Keratinocyte (primary cell): Measurements from ENCODE around the gene MANBA.

Source experiments
- EZH2 ChIP-seq: IDR thresholded peaks from one replicate; pipeline ENCODE4 v1.6.1; 2012; ENCODE audit warnings: inconsistent platforms, mild to moderate bottlenecking, low read length, moderate library complexity
- TF ChIP-seq, protein P1 (sequence below), 3 experiments: IDR thresholded peaks in 1 of 3; conservative IDR thresholded peaks in 1 of 3; optimal IDR thresholded peaks in 1 of 3; 2 replicates in 2 of 3; 3 replicates in 1 of 3; pipeline versions ENCODE3 to v1.5.1; 2011; ENCODE audit warnings: low read length in 3 of 3, mild to moderate bottlenecking in 3 of 3, moderate library complexity in 2 of 3, control low read depth in 1 of 3, inconsistent platforms in 1 of 3; ENCODE audit not compliant: insufficient read depth in 2 of 3; ENCODE audit errors: extremely low read depth in 1 of 3

DNA sequence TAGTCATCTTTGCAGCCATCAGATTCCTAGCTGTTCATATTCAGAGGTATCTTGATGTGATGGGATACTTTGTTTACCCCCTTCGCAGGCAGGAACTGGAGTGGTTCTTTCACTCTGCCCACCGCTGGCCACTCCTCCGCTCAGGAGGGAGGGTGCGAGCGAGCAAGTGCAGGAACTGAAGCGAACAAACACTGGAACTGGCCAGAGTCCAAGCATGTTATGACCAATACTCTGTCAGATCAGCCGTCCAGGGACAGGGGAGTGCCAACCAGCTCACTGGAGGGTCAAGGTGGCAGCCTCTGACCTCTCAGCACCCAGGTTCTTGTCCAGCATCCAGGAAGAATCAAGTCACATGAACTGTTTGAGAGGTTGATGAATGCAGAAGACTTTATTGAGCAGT is 18.0 kb upstream of the MANBA start:
- no peak for TF ChIP-seq EZH2
- TF ChIP-seq, protein P1, sequence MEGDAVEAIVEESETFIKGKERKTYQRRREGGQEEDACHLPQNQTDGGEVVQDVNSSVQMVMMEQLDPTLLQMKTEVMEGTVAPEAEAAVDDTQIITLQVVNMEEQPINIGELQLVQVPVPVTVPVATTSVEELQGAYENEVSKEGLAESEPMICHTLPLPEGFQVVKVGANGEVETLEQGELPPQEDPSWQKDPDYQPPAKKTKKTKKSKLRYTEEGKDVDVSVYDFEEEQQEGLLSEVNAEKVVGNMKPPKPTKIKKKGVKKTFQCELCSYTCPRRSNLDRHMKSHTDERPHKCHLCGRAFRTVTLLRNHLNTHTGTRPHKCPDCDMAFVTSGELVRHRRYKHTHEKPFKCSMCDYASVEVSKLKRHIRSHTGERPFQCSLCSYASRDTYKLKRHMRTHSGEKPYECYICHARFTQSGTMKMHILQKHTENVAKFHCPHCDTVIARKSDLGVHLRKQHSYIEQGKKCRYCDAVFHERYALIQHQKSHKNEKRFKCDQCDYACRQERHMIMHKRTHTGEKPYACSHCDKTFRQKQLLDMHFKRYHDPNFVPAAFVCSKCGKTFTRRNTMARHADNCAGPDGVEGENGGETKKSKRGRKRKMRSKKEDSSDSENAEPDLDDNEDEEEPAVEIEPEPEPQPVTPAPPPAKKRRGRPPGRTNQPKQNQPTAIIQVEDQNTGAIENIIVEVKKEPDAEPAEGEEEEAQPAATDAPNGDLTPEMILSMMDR (optimal IDR thresholded peaks at IDR 0.05 in 1 of 3, IDR thresholded peaks at IDR 0.05 in 1 of 3, conservative IDR thresholded peaks at IDR 0.05 in 1 of 3; ENCODE audit: extremely low read depth in 1 of 3, insufficient read depth in 2 of 3, low read length in 3 of 3): no peak
